Esophagus squamous epithelium (tissue), 5 donors: Measurements from ENCODE around the gene NT5DC1. TPM values are rescaled to one million over a fixed set of nuclear protein-coding genes. Genes with fewer than 3 reads are reported as not detected.

Source experiments
- DNase-seq: peaks from one replicate; lab custom pipeline; 2025; lab: John Stamatoyannopoulos, UW
- H3K27ac ChIP-seq, 4 donors: fragments of 200-600 bp; sonication (generic); one replicate each; pipeline ENCODE4 v1.5.1; 2016 to 2019; ENCODE audit warnings: mild to moderate bottlenecking in 1 of 4
- H3K27me3 ChIP-seq, 4 donors: fragments of 200-600 bp; sonication (generic); 1 replicate in 3 of 4; 2 replicates in 1 of 4; pipeline versions ENCODE4 v1.5.1 to v1.6.0; 2017 to 2021; ENCODE audit warnings: antibody characterized with exemption in 1 of 4
- H3K36me3 ChIP-seq, 3 donors: fragments of 200-600 bp; sonication (generic); one replicate each; pipeline ENCODE4 v1.5.1; 2016 to 2019
- H3K4me1 ChIP-seq, 3 donors: fragments of 200-600 bp; sonication (generic); one replicate each; pipeline ENCODE4 v1.5.1; 2017 to 2019
- H3K4me3 ChIP-seq, 4 donors: fragments of 200-600 bp; sonication (generic); 1 replicate in 3 of 4; 2 replicates in 1 of 4; pipeline ENCODE4 v1.5.1; 2016 to 2019; ENCODE audit warnings: mild to moderate bottlenecking in 2 of 4, moderate library complexity in 1 of 4
- H3K9me3 ChIP-seq, 3 donors: fragments of 200-600 bp; sonication (generic); one replicate each; pipeline ENCODE4 v1.5.1; 2016 to 2019
- CTCF ChIP-seq, 6 experiments: fragments of 450-650 bp in 4 of 6; fragments of 200-600 bp in 2 of 6; sonication (generic) in 2 of 6; IDR thresholded peaks; one replicate each; pipeline ENCODE4 v1.5.1; 2016 to 2019; ENCODE audit warnings: antibody characterized with exemption in 6 of 6, mild to moderate bottlenecking in 4 of 6, moderate library complexity in 4 of 6
- POLR2A ChIP-seq, 4 donors: fragments of 450-650 bp; IDR thresholded peaks; one replicate each; pipeline ENCODE4 v1.6.1; 2017; ENCODE audit warnings: antibody characterized with exemption in 4 of 4, mild to moderate bottlenecking in 4 of 4, moderate library complexity in 3 of 4
- WGBS, 2 donors: methylation state at CpG; one replicate each; pipeline ENCODE4 v1.1.5; 2018; 5-methylcytosine and 5-hydroxymethylcytosine counted together
- intact Hi-C: fragments of 100-400 bp; cut with DNase I; formaldehyde crosslinking; loops from one replicate; pipeline ENCODE4 v1.15.0; 2022
- total RNA-seq, 4 donors: library from RNA; depleted of rRNA; stranded (reverse); fragments of >200 nt; gene quantifications; one replicate each; pipeline ENCODE4 v1.1.0, GENCODE V29; 2016
- donor health status: DM: yes; HTN: yes; CAD: no.

The NT5DC1 gene
- total RNA-seq, 4 donors from 2014 or later: 6.3 to 11.7 (median 8.3) TPM

DNA sequence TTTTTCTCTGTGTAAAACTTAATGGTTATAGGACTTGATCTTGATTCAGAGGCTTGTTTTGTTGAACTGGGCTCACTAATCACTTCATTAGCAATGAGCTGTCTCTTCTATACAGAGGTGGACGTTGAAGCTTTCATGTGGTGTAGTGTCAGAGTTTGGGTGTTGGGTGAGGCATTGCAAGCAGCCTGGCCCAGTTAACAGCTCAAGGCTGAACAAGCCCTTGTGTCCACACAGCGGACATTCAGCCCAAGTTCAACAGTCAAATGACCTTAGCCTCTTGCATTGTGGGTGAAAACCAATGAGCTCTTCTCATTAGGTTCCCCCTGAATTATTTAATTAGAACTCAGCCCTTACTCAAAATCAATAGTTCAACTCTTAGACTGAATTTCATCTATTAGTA, 12.7 kb downstream of the NT5DC1 start:
- WGBS, 2 donors: 73 to 100% methylated on average over 1 to 2 of the region's 2 CpGs
- Histone ChIP-seq H3K36me3 (peaks cover 3 to 99% (median 3%) of the 10 kb centered on the region in 3 donors), H3K4me3 (no peak overlapping the region), H3K27ac (no peak overlapping the region), H3K27me3 (no peaks in the 10 kb centered on the region), H3K9me3 (no peaks in the 10 kb centered on the region), H3K4me1 (no peaks in the 10 kb centered on the region)
- TF ChIP-seq POLR2A (IDR thresholded peaks at IDR 0.05) (no peak), CTCF (IDR thresholded peaks at IDR 0.05) (no peak)
- intact Hi-C loops: no loop called here
- DNase-seq: no peak

DNA sequence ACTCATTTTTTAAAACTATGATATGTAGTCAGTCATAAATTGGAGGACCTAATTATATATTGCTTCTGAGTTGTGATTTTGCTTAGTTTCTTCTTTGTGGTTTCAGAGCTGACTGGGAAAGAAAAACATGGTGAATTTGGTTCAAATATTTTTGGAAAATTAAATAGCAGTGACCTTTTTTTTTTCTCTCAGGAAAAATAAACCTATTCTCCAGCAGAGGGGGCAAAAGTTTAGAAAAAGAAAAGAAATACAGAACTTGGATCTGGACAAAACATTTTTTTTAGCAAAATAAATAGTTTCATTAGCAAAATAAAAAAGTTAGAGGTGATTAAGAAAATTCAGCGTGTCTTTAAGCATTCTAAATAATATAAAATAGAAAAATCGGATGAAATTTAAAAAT, 15.1 kb downstream of the NT5DC1 start:
- H3K4me1 ChIP-seq: no peaks in the 10 kb centered on the region
- no peak overlapping the region for H3K4me3 ChIP-seq
- intact Hi-C loops: no loop called here
- H3K27me3 ChIP-seq: no peaks in the 10 kb centered on the region
- no peak for DNase-seq
- H3K36me3 ChIP-seq: peaks cover 0 to 94% (median 6%) of the 10 kb centered on the region in 3 donors
- WGBS, 2 donors: 79 to 91% methylated on average over 2 of the region's 2 CpGs
- H3K9me3 ChIP-seq: no peaks in the 10 kb centered on the region
- TF ChIP-seq CTCF (IDR thresholded peaks at IDR 0.05): peak in 1 of 6 experiments; percentile 10
- TF ChIP-seq POLR2A (IDR thresholded peaks at IDR 0.05): no peak
- no peak overlapping the region for H3K27ac ChIP-seq

GRCh38 chr6:116118608-116119007, 18.0 kb downstream of the NT5DC1 start:
- Histone ChIP-seq H3K4me1 (no peaks in the 10 kb centered on the region), H3K36me3 (peaks cover 0 to 76% (median 6%) of the 10 kb centered on the region in 3 donors), H3K27me3 (no peaks in the 10 kb centered on the region), H3K4me3 (no peak overlapping the region), H3K9me3 (no peaks in the 10 kb centered on the region), H3K27ac (no peak overlapping the region)
- intact Hi-C loops: no loop called here
- no peak for TF ChIP-seq POLR2A (IDR thresholded peaks at IDR 0.05)
- TF ChIP-seq CTCF (IDR thresholded peaks at IDR 0.05): no peak
- no peak for DNase-seq

- H3K36me3 ChIP-seq: peaks cover 0 to 58% (median 3%) of the 10 kb centered on the region in 3 donors
- no peaks in the 10 kb centered on the region for H3K27me3 ChIP-seq
- DNase-seq: no peak
- WGBS, 2 donors: no CpG with 5 or more reads among the region's 3 CpGs
- H3K9me3 ChIP-seq: no peaks in the 10 kb centered on the region
- no peak overlapping the region for H3K4me3 ChIP-seq
- no peaks in the 10 kb centered on the region for H3K4me1 ChIP-seq
- intact Hi-C loops: no loop called here
- TF ChIP-seq CTCF (IDR thresholded peaks at IDR 0.05): no peak
- TF ChIP-seq POLR2A (IDR thresholded peaks at IDR 0.05): no peak
- H3K27ac ChIP-seq: no peak overlapping the region
These were observed 19.8 kb downstream of the NT5DC1 start for GRCh38 chr6:116120430-116120829.

- Histone ChIP-seq H3K27me3 (no peaks in the 10 kb centered on the region), H3K4me3 (no peak within 1 kb of the TSS), H3K9me3 (no peaks in the 10 kb centered on the region), H3K27ac (no peak within 1 kb of the TSS), H3K36me3 (peaks cover 0 to 14% (median 0%) of the 10 kb centered on the region in 3 donors), H3K4me1 (no peaks in the 10 kb centered on the region)
- intact Hi-C loops: no loop called here
- no peak for DNase-seq
- 88 to 91% methylated on average over 6 of the region's 6 CpGs for WGBS, 2 donors
- TF ChIP-seq POLR2A (IDR thresholded peaks at IDR 0.05) (no peak), CTCF (IDR thresholded peaks at IDR 0.05) (no peak)
These were observed 25.4 kb downstream of the NT5DC1 start, which contains the start of gene COL10A1 for GRCh38 chr6:116126032-116126431. COL10A1 (minus strand) TSS chr6:116126132; CDS start chr6:116125492, 640 bp downstream.
